ENCODE data around the gene OGDH.

OGDH gene

GRCh38 chr7:44632196-44632595 lies 25.8 kb downstream of the OGDH start:
- no peak for DNase-seq (ENCODE audit: low spot score)
- TF ChIP-seq CTCF (IDR thresholded peaks at IDR 0.05; ENCODE audit: borderline replicate concordance, control extremely low read depth, extremely low read depth, insufficient read depth, missing control alignments) = no peak
- in situ Hi-C loops (cut with MboI; ENCODE audit: low sequenced_read_pairs, unreplicated experiment) = no loop called here

GRCh38 chr7:44633254-44634186 lies 27.1 kb downstream of the OGDH start:
- peak; percentile 68 for DNase-seq (ENCODE audit: low spot score)
- TF ChIP-seq CTCF (IDR thresholded peaks at IDR 0.05; ENCODE audit: borderline replicate concordance, control extremely low read depth, extremely low read depth, insufficient read depth, missing control alignments) = no peak
- in situ Hi-C loops (cut with MboI; ENCODE audit: low sequenced_read_pairs, unreplicated experiment) = no loop called here

- in situ Hi-C loops (cut with MboI; ENCODE audit: low sequenced_read_pairs, unreplicated experiment) = no loop called here
Observed at GRCh38 chr7:44634187-44634838, 27.9 kb downstream of the OGDH start.

GRCh38 chr7:44634839-44635591 lies 28.6 kb downstream of the OGDH start:
- in situ Hi-C loops (cut with MboI; ENCODE audit: low sequenced_read_pairs, unreplicated experiment) = no loop called here
- DNase-seq (ENCODE audit: low spot score) = no peak

More at GRCh38 chr7:44634187-44634838, 27.9 kb downstream of the OGDH start:
- TF ChIP-seq CTCF (IDR thresholded peaks at IDR 0.05; ENCODE audit: borderline replicate concordance, control extremely low read depth, extremely low read depth, insufficient read depth, missing control alignments) = no peak
- DNase-seq (ENCODE audit: low spot score) = no peak

GRCh38 chr7:44636041-44636584 lies 29.7 kb downstream of the OGDH start:
- in situ Hi-C loops (cut with MboI; ENCODE audit: low sequenced_read_pairs, unreplicated experiment) = no loop called here
- DNase-seq (ENCODE audit: low spot score) = no peak
- no peak for TF ChIP-seq CTCF (IDR thresholded peaks at IDR 0.05; ENCODE audit: borderline replicate concordance, control extremely low read depth, extremely low read depth, insufficient read depth, missing control alignments)

More at GRCh38 chr7:44634839-44635591, 28.6 kb downstream of the OGDH start:
- no peak for TF ChIP-seq CTCF (IDR thresholded peaks at IDR 0.05; ENCODE audit: borderline replicate concordance, control extremely low read depth, extremely low read depth, insufficient read depth, missing control alignments)

GRCh38 chr7:44636926-44637325 lies 30.5 kb downstream of the OGDH start:
- DNase-seq (ENCODE audit: low spot score) = no peak
- no peak for TF ChIP-seq CTCF (IDR thresholded peaks at IDR 0.05; ENCODE audit: borderline replicate concordance, control extremely low read depth, extremely low read depth, insufficient read depth, missing control alignments)
- in situ Hi-C loops (cut with MboI; ENCODE audit: low sequenced_read_pairs, unreplicated experiment) = no loop called here
